Renal cortex interstitium (tissue), 11 donors: ENCODE data around the gene FBXO7. TPM values are rescaled to one million over a fixed set of nuclear protein-coding genes. Genes with fewer than 3 reads are reported as not detected.
"Not testable (repeated sequence)": the region's sequence is repeated elsewhere in the genome, so short reads cannot be mapped to it uniquely, and the experiment has no call there.

Experiments used
- DNase-seq, 11 donors: peaks; one replicate each; pipeline ENCODE4 v3.0.0-alpha.2; 2013; ENCODE audit warnings: low read depth in 9 of 11, low spot score in 4 of 11; ENCODE audit errors: extremely low read depth in 1 of 11
- polyA plus RNA-seq, 3 donors: library from polyadenylated mRNA; unstranded; fragments of 120-200 nt; gene quantifications; one replicate each; pipeline ENCODE4 v1.2.1, GENCODE V29; 2013; ENCODE audit not compliant: insufficient read length in 3 of 3

The FBXO7 gene
- polyA plus RNA-seq, 3 donors, result 107 to 118 (median 117) TPM

DNA sequence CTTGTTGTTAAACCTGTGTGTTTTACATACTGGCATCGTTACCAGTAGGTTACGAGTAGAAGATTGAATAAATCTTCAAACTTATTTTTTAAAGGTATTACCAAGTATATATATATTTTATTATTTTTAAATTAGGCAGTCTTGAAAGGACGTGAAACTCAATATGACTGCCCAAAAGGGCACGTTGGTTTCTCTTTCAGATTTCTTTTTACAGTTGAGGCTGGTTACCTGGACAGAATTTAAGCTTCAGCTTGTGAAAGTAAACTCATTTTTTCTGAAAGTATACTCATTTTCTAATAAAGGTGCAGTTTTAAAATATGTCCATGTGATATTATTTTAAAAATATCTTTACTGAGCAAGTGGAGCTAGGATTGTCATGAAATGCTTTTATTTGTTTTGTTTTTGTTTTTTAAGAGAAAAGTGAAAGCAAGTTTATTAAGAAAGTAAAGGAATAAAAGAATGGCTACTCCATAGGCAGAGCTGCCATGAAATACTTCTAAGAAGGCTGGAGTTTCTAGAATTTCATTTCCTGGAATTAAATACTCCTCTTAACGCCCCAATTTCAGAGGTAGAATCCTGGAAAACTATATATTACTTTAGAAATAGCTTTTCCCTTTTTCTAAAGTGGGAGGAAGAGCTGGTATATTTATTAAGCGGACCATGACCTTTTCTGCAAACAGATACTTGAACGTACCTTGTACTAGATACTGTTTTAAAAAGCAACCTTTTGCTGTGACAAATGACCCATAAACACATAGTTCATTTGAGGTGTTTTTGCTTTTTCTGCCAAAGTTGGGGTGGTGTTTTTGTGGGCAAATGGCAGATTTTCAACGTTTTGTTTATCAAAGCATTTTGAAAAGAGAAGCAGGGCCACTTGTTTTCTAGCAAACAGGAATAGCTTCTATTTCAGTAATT, 1.9 kb downstream of the FBXO7 start:
- DNase-seq, result no peak

DNA sequence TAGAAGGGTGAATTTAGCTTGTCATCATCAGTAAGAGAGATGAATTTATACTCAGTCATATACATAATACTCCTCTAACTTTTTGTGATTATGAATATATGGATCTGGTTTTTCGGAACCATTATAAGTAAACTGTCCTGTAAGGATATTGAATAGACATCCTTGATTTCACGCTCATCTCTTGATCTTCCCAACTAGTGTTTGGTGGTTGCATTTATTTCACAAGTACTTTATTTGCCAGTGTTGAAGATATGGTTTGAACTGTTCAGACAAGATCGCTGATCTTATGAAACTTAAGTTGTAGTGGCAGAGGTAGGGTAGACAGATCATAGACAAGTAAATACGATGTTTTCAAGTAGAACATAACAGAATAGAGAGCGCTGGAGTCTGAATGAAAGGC, 3.0 kb downstream of the FBXO7 start:
- no peak for DNase-seq

DNA sequence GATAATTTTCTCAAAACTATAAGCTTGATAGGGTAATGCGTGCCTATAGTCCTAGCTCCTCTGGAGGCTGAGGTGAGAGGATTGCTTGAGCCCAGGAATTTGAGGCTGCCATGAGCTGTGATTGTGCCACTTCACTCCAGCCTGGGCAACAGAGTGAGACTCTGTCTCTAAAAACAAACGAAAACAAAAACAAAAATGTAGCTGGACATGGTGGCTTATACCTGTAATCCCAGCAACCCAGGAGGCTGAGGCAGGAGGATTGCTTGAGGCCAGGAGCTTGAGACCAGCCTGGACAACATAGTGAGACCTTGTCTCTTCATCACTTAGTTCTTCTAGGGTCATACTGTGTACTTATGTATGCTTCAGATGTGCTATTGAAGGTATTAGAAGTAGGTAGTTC, 3.9 kb downstream of the FBXO7 start:
- not testable (repeated sequence) for DNase-seq

DNA sequence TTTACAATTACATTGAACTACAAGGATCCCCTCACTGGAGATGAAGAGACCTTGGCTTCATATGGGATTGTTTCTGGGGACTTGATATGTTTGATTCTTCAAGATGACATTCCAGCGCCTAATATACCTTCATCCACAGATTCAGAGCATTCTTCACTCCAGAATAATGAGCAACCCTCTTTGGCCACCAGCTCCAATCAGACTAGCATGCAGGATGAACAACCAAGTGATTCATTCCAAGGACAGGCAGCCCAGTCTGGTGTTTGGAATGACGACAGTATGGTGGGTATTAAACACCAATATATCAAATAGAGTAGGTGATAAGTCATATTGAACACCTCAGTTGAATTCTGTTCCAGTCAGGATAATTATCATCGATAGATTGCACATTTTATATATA, 4.4 kb downstream of the FBXO7 start:
- no peak for DNase-seq

DNA sequence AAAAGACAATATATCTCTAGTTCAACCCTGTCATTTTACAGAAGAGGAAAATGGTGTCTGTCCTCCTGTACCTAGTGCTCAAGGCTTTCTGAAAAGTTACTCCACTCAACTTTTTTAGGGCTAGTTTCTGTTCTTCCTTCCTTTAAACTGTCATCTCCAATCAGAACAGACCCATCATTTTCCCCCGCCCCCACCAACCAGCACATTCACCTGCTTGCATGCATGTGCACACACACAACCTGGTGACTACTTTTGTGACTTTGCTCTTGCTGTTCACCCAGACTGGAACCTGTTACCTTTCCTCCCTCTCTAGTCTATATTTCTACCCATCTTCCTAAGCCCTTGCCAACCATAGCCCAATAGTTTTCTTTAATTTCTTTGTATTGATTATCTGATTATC, 5.6 kb downstream of the FBXO7 start:
- DNase-seq, result no peak

DNA sequence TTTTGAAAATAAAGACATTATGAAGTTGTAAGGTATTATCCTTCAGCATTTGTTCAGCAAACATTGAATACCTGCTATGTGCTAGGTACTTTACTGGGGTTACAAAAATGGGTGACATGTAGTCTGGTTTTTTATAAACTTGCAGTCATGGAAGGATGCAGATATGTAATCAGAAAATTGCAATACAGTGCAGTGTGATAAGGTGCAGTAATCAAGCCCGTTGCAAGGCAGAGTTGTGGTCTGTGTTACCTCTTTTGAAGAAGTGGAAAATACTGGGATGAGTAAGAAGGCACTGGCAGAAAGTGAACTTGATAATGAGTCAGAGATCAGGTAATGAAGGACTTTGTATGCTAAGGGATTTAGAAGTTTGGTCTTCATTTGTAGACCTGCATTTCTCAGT, 8.1 kb downstream of the FBXO7 start:
- no peak for DNase-seq

DNA sequence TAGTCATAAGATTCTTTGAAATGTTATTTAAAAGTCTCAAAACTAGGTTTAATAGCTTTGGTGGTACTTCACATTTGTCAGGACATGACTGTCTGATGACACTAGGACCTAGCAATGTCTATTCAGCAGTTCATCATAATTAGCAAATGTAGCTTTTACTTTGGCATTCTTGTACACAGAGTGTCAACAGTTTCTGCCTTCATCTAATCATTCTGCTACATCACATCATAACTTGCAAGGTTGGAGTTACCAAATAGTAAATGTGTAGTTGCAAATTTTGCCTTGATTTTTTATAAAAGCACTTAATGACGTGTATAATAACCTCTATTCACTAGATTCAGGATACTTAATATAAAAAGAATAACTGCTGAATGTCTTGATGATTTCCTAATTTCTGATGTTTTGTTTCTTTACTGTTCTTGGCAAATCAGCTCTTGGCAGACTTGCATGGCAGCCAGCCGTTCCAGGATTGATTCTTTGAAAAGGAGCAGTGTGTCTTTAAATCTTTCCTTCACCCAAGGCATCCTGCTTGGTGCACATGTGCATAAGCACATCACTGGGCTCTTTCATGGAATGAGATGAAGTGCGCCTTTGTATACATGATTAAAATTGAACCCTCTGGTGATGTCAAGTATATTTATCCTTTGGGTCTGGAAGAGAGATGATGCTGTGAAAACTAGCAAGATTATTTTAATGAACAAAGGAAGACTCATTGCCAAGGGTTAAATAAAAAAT, 12.2 kb downstream of the FBXO7 start:
- DNase-seq, result no peak

DNA sequence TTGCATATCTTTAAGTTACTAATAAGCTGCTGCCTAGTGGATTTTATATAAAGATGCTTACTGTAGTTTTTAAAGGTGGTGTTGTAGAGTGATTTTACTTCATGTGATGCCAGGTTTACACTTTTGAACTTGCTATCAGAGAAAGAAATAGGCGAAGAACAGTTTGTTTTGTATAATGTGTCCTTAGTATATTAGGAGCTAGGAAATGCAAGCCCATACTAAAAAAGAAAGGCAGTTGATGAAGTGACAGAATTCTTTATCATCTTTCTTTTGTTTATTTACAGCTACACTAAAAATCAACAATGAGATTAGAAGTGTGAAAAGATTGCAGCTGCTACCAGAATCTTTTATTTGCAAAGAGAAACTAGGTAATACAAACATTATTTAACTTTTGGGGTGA, 12.8 kb downstream of the FBXO7 start:
- DNase-seq, result no peak

DNA sequence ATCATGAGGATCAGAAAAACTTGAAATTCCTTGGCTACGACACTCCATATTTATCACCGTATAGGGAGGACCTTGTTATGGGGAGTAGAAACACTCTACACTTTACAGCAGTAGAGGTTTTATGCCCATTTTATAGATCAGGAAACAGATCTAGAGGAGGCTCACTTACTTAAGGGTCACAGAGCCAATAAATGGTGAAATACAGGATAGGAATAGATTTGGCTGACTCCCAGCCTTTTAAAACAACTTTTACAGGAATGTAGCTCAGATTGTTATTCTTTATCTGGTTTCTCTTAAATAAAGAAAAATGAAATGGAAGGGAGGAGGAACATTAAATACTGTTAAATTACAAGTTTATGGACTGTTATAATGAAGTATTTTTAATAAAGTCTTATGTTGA, 14.8 kb downstream of the FBXO7 start:
- no peak for DNase-seq

DNA sequence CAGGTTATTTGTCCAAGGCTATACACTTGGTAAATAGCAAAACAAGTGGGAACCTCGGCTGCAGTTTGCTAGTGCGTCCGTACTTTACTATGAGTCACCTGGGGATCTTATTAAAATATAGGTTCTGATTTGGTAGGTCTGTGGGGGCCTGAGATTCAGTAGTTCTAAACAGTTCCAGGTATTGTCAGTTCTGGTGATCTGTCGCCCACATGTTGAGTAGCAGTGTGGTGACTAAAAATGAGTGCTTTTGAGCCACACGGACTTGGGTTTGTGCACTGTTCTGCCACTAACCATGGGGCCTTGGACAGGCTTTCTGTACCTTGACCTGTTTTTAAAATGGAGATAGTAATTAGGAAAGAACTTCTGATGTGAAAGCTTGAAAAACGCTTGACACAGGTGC, 15.7 kb downstream of the FBXO7 start:
- no peak for DNase-seq

DNA sequence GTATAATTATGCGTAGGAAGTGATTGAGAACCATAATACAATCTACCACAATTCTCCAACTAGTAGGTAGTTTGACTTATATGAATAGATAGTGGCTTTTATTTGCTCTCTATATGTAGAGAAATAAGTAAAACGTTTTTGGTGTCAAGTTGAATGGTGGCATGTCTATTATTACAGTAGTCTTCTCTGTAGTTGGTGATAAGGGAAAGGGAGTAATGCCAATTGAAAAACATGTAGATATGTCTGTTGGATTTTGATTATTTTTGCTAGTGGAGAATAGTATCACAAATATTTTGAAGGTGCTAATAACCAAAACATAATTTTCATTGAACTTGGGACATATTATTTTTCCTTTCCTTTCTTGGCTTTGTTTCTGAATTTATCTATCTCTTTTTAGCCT, 17.5 kb downstream of the FBXO7 start:
- DNase-seq, result no peak

DNA sequence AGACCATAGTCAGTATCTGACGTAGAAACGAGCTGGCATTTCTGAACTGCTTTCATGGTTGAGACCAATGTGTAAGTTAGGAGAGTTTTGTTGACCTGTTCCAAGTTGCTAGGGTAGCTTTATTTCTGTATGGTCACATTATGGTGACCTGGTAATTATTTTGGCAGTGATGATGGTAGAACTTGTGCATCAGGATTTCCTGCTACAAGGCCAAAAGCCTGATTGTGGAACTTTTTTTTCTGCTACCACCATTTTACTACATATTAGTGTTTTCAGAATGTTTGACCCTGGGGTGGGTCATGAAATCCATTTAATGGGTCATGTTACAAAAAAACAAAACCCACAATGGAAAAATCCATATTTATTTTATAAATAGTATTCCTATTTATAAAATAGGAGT, 18.9 kb downstream of the FBXO7 start:
- DNase-seq, result no peak

DNA sequence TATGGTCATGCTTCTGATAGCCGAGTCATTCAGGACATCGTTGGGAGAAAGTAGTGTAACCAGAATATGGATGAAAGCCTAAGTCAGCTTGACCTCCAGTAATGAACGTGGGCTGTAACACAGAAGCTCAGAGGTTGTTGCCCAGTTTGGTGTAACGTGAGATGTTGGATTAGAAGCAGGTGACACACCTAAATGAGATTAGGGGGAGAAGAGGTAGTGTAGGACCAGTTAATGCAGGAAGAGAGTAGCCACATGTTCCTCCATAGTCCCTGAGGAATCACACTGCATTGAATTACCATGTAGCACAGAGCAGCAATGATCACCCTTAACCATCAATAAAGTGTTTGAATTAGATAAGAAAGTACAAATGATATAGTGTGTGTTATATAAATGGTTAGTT, 20.4 kb downstream of the FBXO7 start:
- no peak for DNase-seq

DNA sequence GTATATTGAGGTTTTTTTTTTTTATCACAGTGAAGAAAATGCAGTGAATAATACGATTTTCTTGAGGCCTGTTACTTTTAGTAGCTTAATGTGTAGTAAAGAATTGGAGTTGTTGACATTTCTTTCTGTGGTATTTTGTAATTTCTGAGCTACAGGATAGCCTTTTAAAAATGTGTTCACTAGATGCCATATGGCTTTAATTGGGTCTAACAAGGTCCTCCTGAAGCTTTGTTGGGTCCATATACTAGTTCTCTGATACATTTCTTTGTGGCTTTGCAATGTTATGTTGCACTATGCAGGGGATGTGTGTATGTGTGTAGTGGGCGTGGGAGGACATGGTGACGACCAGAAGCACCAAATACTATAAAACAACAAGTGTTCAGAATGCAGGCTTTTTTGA, 25.1 kb downstream of the FBXO7 start:
- no peak for DNase-seq

DNA sequence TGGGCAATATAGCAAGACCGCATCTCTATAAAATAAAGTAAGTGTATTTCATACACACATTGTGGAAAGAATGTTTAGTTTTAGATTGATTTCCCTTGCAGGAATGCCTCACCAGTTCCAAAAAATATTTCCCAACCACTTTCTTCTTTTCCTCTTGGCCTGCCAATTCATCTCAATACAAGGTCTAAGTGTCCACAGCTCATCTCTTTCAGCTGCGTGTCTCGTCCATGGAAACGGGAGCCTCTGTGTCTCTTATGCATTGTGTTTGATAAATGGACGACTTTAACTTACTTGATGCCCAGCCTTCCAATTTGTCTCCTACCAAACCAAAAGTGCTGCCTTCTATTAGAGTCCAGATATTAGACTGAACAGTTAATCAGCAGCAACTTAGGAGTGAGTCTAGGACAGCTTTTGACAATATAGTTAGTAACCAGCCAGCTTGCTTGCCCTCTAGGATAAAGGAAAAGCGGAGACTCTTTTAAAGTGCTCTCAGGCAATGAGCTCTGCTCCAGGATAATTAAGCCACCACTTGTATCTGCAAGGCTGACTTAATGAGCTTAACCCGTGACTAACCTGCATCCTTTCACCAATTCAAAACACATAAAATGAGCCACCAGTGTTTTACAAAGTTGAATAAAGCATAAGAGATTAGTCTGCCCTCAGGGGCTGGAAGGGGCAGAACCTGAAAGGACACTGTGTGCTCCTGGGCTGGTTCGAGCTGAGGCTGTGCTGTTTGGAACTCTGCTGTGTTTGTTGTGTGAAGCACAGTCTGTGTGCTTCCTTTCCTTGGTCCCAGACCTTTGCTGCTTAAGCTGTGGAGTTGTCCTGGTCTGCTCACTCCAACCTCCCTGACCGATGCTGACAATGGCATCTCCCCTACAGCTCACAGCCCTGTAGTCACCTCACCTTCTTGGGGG, 27.5 kb downstream of the FBXO7 start:
- DNase-seq, result no peak

DNA sequence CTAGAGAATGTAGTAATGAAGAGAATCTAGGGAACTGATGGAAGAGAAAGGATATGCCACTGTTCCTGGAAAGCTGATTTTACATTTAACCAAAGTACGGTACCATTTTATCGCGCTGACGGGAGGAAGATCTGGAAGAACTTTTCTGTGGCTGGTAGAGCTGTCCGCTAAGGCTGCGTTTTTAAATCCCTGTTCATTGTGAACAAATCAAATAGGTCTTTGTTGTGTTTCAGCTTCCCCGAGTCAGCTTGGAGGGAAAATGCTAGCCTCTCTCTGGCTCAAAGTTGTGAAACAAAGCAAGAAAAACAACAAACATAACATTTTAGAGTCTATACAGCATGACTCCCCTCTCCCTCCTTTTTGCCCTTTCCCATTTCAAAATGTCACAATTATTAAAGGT, 34.4 kb downstream of the FBXO7 start:
- DNase-seq, result no peak

DNA sequence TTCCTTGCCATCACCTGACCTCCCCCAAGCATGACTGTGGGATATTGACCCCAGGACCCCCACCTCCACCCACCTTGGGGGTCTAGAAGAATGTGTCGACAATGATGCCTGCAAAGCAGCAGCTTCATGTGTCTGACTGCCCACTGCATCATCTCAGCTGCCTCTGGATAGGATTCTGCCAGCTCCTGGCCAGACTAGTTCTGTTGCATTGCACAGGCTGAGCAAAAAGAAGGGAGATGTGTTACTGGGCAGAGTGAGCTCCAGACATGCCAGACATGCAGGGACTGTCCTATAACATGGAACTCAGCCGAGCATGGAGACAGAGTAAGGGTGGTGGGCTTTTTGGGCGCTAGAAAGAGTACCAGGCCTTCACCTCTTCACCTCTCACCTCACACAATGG, 36.7 kb downstream of the FBXO7 start:
- DNase-seq, result no peak

DNA sequence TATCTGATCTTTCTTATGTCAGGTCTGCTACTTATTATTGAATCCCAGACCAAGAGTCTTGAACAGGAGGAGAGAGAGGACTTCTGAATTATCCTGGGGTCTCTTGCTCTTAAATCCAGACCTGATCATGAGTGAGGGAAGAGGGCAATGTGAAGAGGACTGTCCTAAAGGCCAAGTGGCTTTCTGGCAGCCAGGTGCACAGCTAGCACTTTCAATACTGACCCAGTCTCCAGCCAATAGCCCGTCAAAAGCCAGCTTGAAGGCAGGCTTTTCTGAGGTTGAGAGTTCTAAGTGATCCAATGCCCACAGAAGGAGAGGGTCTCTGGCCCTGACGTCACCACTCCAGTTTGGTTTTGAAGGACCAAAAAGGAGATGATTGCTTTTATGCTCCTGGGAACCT, 37.2 kb downstream of the FBXO7 start:
- no peak for DNase-seq

DNA sequence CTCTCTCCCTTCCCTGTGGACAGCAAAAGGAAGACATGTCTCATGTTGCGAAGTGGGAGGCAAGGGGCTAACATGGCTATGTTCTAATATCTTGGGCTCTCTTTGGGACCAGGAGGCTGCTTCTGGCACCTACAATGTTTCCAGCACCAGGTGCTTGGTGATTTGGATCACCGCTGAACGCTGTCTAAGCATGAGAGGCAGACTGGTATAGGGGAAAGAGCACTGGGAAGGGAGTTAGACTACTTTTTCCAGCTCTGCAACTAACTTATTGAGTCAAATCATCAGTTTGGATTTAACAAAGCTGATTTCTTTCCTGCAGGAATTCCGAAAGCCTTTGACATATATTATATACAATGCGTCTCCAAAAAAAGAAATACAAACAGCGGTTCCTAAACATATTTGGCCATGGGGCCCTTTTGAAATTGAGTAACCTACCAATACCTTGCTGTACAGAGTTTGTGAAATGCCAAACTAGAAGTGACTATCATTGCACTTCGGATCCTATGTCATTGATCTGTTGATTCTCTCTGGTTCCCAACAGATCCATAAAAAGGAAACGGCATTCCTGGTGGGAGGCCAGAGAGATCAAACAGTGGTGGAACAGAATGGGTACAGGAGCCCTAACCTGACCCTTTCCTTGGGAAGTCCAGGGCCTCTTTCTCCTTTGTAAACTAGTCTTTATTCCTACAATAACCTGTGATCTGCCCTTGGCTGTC, 37.8 kb downstream of the FBXO7 start:
- DNase-seq, result no peak
